NCI-H1694 treated with DMSO at 0.1 percent for 48 hours (cell line): ENCODE measurements around the gene CCDC88B.

ENCODE experiments used
- DNase-seq: peaks from one replicate; lab custom pipeline; 2025; lab: John Stamatoyannopoulos, UW

The CCDC88B gene

GRCh38 chr11:64339754-64340408, at the start of gene CCDC88B:
Gene CCDC88B (plus strand): TSS chr11:64340204. CDS start chr11:64340267, 63 bp downstream.
- DNase-seq = no peak

- DNase-seq = no peak
These were observed 49.4 kb upstream of the CCDC88B start for GRCh38 chr11:64290352-64291261.

GRCh38 chr11:64291262-64291751, 48.7 kb upstream of the CCDC88B start, which contains the start of gene KCNK4:
Gene KCNK4 (plus strand): TSS chr11:64291302. CDS start chr11:64293019, 1,717 bp downstream.
- no peak for DNase-seq

GRCh38 chr11:64291752-64292459, 48.1 kb upstream of the CCDC88B start:
- DNase-seq = no peak

GRCh38 chr11:64292460-64293254, 47.3 kb upstream of the CCDC88B start:
- DNase-seq = no peak

GRCh38 chr11:64294774-64295173, 45.2 kb upstream of the CCDC88B start:
- no peak for DNase-seq

GRCh38 chr11:64295760-64296159, 44.2 kb upstream of the CCDC88B start:
- DNase-seq = no peak

- DNase-seq = no peak
These were observed 43.8 kb upstream of the CCDC88B start for GRCh38 chr11:64296236-64296635.

- DNase-seq = no peak
These were observed 42.9 kb upstream of the CCDC88B start for GRCh38 chr11:64296830-64297698.

GRCh38 chr11:64297699-64298358, 42.2 kb upstream of the CCDC88B start:
- DNase-seq = no peak

- no peak for DNase-seq
These were observed 40.8 kb upstream of the CCDC88B start for GRCh38 chr11:64298966-64299846.

- DNase-seq = no peak
These were observed 40.0 kb upstream of the CCDC88B start, which contains the start of gene CATSPERZ for GRCh38 chr11:64299847-64300648. Gene CATSPERZ (plus strand): TSS chr11:64300358. CDS start chr11:64300411, 53 bp downstream.

GRCh38 chr11:64303109-64304031, 36.6 kb upstream of the CCDC88B start:
- no peak for DNase-seq

GRCh38 chr11:64304032-64304315, 36.0 kb upstream of the CCDC88B start:
- DNase-seq = no peak

GRCh38 chr11:64304316-64305072, 35.5 kb upstream of the CCDC88B start:
- peak; percentile 77 for DNase-seq

- DNase-seq = peak; percentile 96
These were observed 34.8 kb upstream of the CCDC88B start, which contains the start of gene ESRRA for GRCh38 chr11:64305075-64305690. Gene ESRRA (plus strand): TSS chr11:64305524. CDS start chr11:64307180, 1,656 bp downstream.
